T-cell (primary cell): ENCODE results near the gene CYP2A6. TPM values are rescaled to one million over a fixed set of nuclear protein-coding genes. Genes with fewer than 3 reads are reported as not detected.
"Not testable (repeated sequence)": the region's sequence is repeated elsewhere in the genome, so short reads cannot be mapped to it uniquely, and the experiment has no call there.

ENCODE experiments used
- ATAC-seq, 4 experiments: fragments of 200-7000 bp in 3 of 4; fragments of 150-1000 bp in 1 of 4; cut with Tn5 transposase; replicated peaks in 1 of 4; 1 replicate in 3 of 4; 2 replicates in 1 of 4; pipeline ENCODE4 v1.10.0; 2021; ENCODE audit warnings: moderate library complexity in 3 of 4, mild to moderate bottlenecking in 2 of 4, moderate number of reproducible peaks in 1 of 4
- CTCF ChIA-PET, 2 donors: fragments of 300-600 bp; sonication (Branson Sonifier 250); formaldehyde crosslinking; loops; one replicate each; lab custom pipeline; 2022; ENCODE audit warnings: antibody characterized with exemption in 2 of 2; lab: Charles Lee
- POLR2A ChIA-PET, 2 donors: fragments of 300-600 bp; sonication (Branson Sonifier 250); formaldehyde crosslinking; loops; one replicate each; lab custom pipeline; 2022; ENCODE audit warnings: antibody characterized with exemption in 2 of 2; lab: Charles Lee
- DNase-seq, 35 experiments: peaks; one replicate each; pipeline versions ENCODE4 v3.0.0 to v3.0.0-alpha.2; 2013 to 2023
- H3K27ac ChIP-seq: one replicate; pipeline ENCODE4 v1.5.1; 2013; ENCODE audit warnings: low read length
- H3K27me3 ChIP-seq, 2 experiments: replicated peaks in 1 of 2; 1 replicate in 1 of 2; 2 replicates in 1 of 2; pipeline versions ENCODE4 v1.6.1 to v1.7.0; 2013; ENCODE audit warnings: low read length in 1 of 2, mixed read lengths in 1 of 2; ENCODE audit not compliant: control insufficient read depth in 2 of 2, insufficient read depth in 2 of 2; ENCODE audit errors: extremely low read depth in 1 of 2
- H3K36me3 ChIP-seq, 2 donors: 1 replicate in 1 of 2; 2 replicates in 1 of 2; pipeline versions ENCODE4 v1.6.1 to v1.7.0; 2013; ENCODE audit warnings: low read length in 1 of 2; ENCODE audit not compliant: control insufficient read depth in 2 of 2, insufficient read depth in 1 of 2; ENCODE audit errors: extremely low read depth in 1 of 2
- H3K4me1 ChIP-seq, 2 experiments: 1 replicate in 1 of 2; 2 replicates in 1 of 2; pipeline versions ENCODE4 v1.6.1 to v1.7.0; 2013; ENCODE audit warnings: low read length in 2 of 2, mixed read lengths in 1 of 2; ENCODE audit not compliant: insufficient read depth in 2 of 2, control insufficient read depth in 1 of 2; ENCODE audit errors: extremely low read depth in 1 of 2
- H3K4me3 ChIP-seq, 2 donors: 1 replicate in 1 of 2; 2 replicates in 1 of 2; pipeline versions ENCODE4 v1.5.1 to v1.7.0; 2013; ENCODE audit warnings: mild to moderate bottlenecking in 2 of 2, low read length in 1 of 2, moderate library complexity in 1 of 2; ENCODE audit not compliant: control insufficient read depth in 1 of 2; ENCODE audit errors: extremely low read depth in 1 of 2
- H3K9me3 ChIP-seq: 2 replicates; pipeline ENCODE4 v1.7.0; 2013
- H3K27ac Mint-ChIP-seq, 2 donors: one replicate each; pipeline ENCODE4 v1.8.0; 2020 to 2021; ENCODE audit warnings: mild to moderate bottlenecking in 2 of 2, mixed read lengths in 2 of 2
- H3K27me3 Mint-ChIP-seq, 2 donors: one replicate each; pipeline ENCODE4 v1.8.0; 2021 to 2022; ENCODE audit warnings: mixed read lengths in 2 of 2
- H3K36me3 Mint-ChIP-seq: one replicate; pipeline ENCODE4 v1.8.0; 2021; ENCODE audit warnings: mixed read lengths
- H3K4me1 Mint-ChIP-seq, 3 donors: one replicate each; pipeline ENCODE4 v1.8.0; 2020 to 2022; ENCODE audit warnings: mixed read lengths in 3 of 3, mild to moderate bottlenecking in 1 of 3
- H3K4me3 Mint-ChIP-seq, 3 donors: one replicate each; pipeline ENCODE4 v1.8.0; 2020 to 2022; ENCODE audit warnings: mild to moderate bottlenecking in 3 of 3, mixed read lengths in 3 of 3, moderate library complexity in 3 of 3
- H3K9me3 Mint-ChIP-seq, 3 donors: one replicate each; pipeline ENCODE4 v1.8.0; 2020 to 2022; ENCODE audit warnings: mixed read lengths in 3 of 3
- WGBS: methylation state at CpG from one replicate; pipeline ENCODE4 v1.1.5; 2013; ENCODE audit warnings: missing lambda C conversion rate; ENCODE audit not compliant: insufficient coverage; 5-methylcytosine and 5-hydroxymethylcytosine counted together
- total RNA-seq, 35 experiments: library from RNA in 6 of 35; stranded (reverse) in 6 of 35; fragments of 120-200 nt in 1 of 35; gene quantifications; one replicate each; pipeline versions ENCODE4 v1.2.1 to v1.2.4 and lab custom pipeline; 2013 to 2026

The CYP2A6 gene
- total RNA-seq, 5 donors from 2014 or later (not counting 1 experiment from before 2014, with no cell fraction given) = 0.59 to 1.1 (median 0.66) TPM; not detected in 2

- ATAC-seq (no peak), DNase-seq (no peak)
- H3K9me3 ChIP-seq = no peaks in the 10 kb centered on the region
- H3K27me3 Mint-ChIP-seq = no peaks in the 10 kb centered on the region
- H3K4me1 ChIP-seq = peaks cover 7 to 47% of the 10 kb centered on the region in 2 experiments
- H3K27ac Mint-ChIP-seq = peak overlapping the region in 1 of 2 donors; percentile 55
- ChIA-PET POLR2A (no interaction called here), CTCF (no interaction called here)
- no peak overlapping the region for H3K4me3 ChIP-seq
- H3K4me1 Mint-ChIP-seq = peaks cover 38 to 63% (median 56%) of the 10 kb centered on the region in 3 donors
- H3K4me3 Mint-ChIP-seq = peak overlapping the region in 2 of 3 donors; percentile 17 to 96
- H3K27me3 ChIP-seq = peaks cover 0 to 5% of the 10 kb centered on the region in 2 experiments
- no peaks in the 10 kb centered on the region for H3K36me3 Mint-ChIP-seq
- H3K36me3 ChIP-seq = peaks cover 0 to 19% of the 10 kb centered on the region in 2 donors
- H3K27ac ChIP-seq = no peak overlapping the region
- no peaks in the 10 kb centered on the region for H3K9me3 Mint-ChIP-seq
- WGBS = no CpG with 5 or more reads among the region's 4 CpGs
These were observed 37.1 kb downstream of the CYP2A6 start for GRCh38 chr19:40813182-40813581.

- H3K36me3 Mint-ChIP-seq, H3K27ac ChIP-seq, H3K27me3 Mint-ChIP-seq, H3K9me3 ChIP-seq, DNase-seq, POLR2A ChIA-PET, H3K9me3 Mint-ChIP-seq, H3K4me3 ChIP-seq, ATAC-seq, H3K27me3 ChIP-seq: not testable (repeated sequence)
- peak overlapping the region; percentile 84 to 96 (median 89) for H3K4me3 Mint-ChIP-seq
- CTCF ChIA-PET = interaction anchor here in 1 of 2 donors (0.5 kb wide), 1 partner anchor 154 kb away, joined by 3 read pairs; no protein-coding TSS in a partner anchor
- H3K27ac Mint-ChIP-seq = peak overlapping the region; percentile 36 to 64
- Histone ChIP-seq H3K4me1 (peaks cover 13 to 48% of the 10 kb centered on the region in 2 experiments), H3K36me3 (peaks cover 0 to 25% of the 10 kb centered on the region in 2 donors)
- 100% methylated on average over 4 of the region's 7 CpGs for WGBS
- peaks cover 38 to 63% (median 56%) of the 10 kb centered on the region in 3 donors for H3K4me1 Mint-ChIP-seq
These were observed 37.7 kb downstream of the CYP2A6 start for GRCh38 chr19:40812571-40812970.

GRCh38 chr19:40811478-40812341 lies 38.5 kb downstream of the CYP2A6 start:
- Mint-ChIP-seq H3K4me1 (peaks cover 46 to 69% (median 63%) of the 10 kb centered on the region in 3 donors), H3K27ac (peak overlapping the region; percentile 64 to 71), H3K9me3 (no peaks in the 10 kb centered on the region), H3K4me3 (peak overlapping the region; percentile 84 to 96 (median 89)), H3K36me3 (peaks cover 6% of the 10 kb centered on the region), H3K27me3 (no peaks in the 10 kb centered on the region)
- Histone ChIP-seq H3K36me3 (peaks cover 0 to 29% of the 10 kb centered on the region in 2 donors), H3K4me1 (peaks cover 20 to 57% of the 10 kb centered on the region in 2 experiments), H3K9me3 (no peaks in the 10 kb centered on the region), H3K27ac (no peak overlapping the region), H3K4me3 (peak overlapping the region; percentile 52 to 67), H3K27me3 (peaks cover 0 to 5% of the 10 kb centered on the region in 2 experiments)
- DNase-seq = peak in 6 of 35 experiments; percentile 22 to 63 (median 37)
- peak in 3 of 4 experiments; percentile 17 to 49 (median 29) for ATAC-seq
- ChIA-PET POLR2A (interaction anchor here in 1 of 2 donors (0.6 kb wide), 1 partner anchor 491 kb away, joined by 4 read pairs; no protein-coding TSS in a partner anchor), CTCF (interaction anchor here in 1 of 2 donors (0.7 kb wide), 1 partner anchor 34 kb away, joined by 3 read pairs; the partner anchor contains the start of gene RAB4B)
- 10% methylated on average over 18 of the region's 35 CpGs for WGBS

DNA sequence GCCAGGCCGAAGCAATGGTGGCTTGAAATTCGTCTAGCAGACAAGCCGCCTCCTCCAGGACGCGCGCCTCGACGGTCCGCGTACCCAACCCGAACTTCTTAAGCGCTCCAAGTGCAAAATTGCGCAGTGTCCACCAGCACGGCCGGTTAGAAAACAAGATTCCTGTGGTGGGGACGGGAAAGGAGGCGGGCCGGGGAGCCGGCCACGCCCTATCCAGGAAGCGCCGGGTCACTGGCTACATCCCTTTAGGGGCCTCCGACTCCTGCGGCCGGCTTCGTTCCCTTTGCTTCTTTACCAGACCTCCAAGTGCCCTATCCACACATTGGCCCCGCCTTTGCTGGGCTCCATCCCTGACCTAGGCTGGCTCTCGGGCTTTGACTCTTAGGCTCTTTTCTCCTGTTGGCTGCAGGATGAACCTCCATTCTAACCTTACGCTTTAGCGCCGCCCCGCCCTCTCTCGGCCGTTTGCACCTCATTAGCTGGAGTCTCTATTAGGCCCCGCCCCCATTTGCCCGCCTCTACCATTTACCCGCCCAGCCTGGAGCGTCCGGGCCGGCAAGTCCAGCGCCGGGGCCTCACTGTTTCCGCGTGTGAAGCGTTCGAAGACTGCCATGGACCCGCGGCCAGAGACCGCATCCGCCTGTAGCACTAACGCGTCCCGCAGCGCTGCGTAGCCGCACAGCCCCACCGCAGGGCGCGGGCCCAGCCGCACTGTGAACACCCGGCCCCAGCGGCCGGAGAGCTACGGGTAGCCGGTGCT lies 39.4 kb downstream of the CYP2A6 start:
- H3K4me1 Mint-ChIP-seq = peaks cover 55 to 78% (median 70%) of the 10 kb centered on the region in 3 donors
- not testable (repeated sequence) for H3K27me3 Mint-ChIP-seq, H3K9me3 Mint-ChIP-seq, H3K36me3 Mint-ChIP-seq, H3K27me3 ChIP-seq, H3K9me3 ChIP-seq
- WGBS = 7% methylated on average over 11 of the region's 65 CpGs
- peak overlapping the region; percentile 52 to 67 for H3K4me3 ChIP-seq
- ATAC-seq = peak; percentile 57 to 72 (median 64)
- ChIA-PET POLR2A (interaction anchor here in 1 of 2 donors (0.6 kb wide), 1 partner anchor 492 kb away, joined by 4 read pairs; no protein-coding TSS in a partner anchor), CTCF (interaction anchor here in 1 of 2 donors (0.7 kb wide), 1 partner anchor 33 kb away, joined by 3 read pairs; the partner anchor contains the start of gene RAB4B)
- H3K36me3 ChIP-seq = peaks cover 0 to 33% of the 10 kb centered on the region in 2 donors
- H3K27ac Mint-ChIP-seq = peak overlapping the region; percentile 85 to 88
- H3K4me1 ChIP-seq = peaks cover 29 to 66% of the 10 kb centered on the region in 2 experiments
- DNase-seq = peak in 15 of 35 experiments; percentile 18 to 53 (median 34)
- H3K27ac ChIP-seq = peak overlapping the region; percentile 10
- peak overlapping the region; percentile 84 to 96 (median 89) for H3K4me3 Mint-ChIP-seq

DNA sequence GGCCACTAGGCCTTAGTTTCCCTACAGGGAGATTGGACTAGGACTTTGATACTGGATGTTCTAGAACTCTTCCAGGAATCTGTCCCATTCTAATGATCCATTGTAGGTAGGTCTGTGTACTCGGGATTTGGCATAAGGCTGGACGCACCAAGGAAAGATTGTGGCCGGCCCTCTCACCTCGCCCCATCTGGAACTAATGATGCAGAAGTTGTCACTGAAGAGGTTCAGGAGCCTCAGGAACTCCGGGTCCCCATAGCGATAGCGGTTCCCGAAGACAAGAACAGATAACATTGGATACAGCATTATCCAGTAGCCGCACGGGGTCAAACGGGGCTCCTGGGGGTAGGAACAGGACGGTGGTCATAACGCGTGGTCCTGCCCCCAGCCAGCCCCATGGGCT lies 40.1 kb downstream of the CYP2A6 start:
- ChIA-PET CTCF (no interaction called here), POLR2A (no interaction called here)
- Histone ChIP-seq H3K9me3 (no peaks in the 10 kb centered on the region), H3K36me3 (peaks cover 0 to 38% of the 10 kb centered on the region in 2 donors), H3K4me1 (peaks cover 36 to 73% of the 10 kb centered on the region in 2 experiments), H3K4me3 (no peak overlapping the region), H3K27ac (no peak overlapping the region), H3K27me3 (peaks cover 0 to 5% of the 10 kb centered on the region in 2 experiments)
- Mint-ChIP-seq H3K27me3 (no peaks in the 10 kb centered on the region), H3K36me3 (peaks cover 6% of the 10 kb centered on the region), H3K4me3 (peak overlapping the region; percentile 84 to 96 (median 89)), H3K9me3 (no peaks in the 10 kb centered on the region), H3K4me1 (peaks cover 62 to 82% (median 77%) of the 10 kb centered on the region in 3 donors), H3K27ac (peak overlapping the region in 1 of 2 donors; percentile 48)
- ATAC-seq = no peak
- WGBS = 100% methylated on average over 3 of the region's 14 CpGs
- no peak for DNase-seq
